ENCODE measurements around the gene RTN4RL2. TPM values are rescaled to one million over a fixed set of nuclear protein-coding genes. Genes with fewer than 3 reads are reported as not detected.

Gene RTN4RL2
- polyA plus RNA-seq, 10 donors = 17.2 to 35.0 (median 25.7) TPM

GRCh38 chr11:57479021-57479663, 18.8 kb downstream of the RTN4RL2 start:
- DNase-seq = no peak

- DNase-seq = no peak
Measured at GRCh38 chr11:57479911-57480310, 19.6 kb downstream of the RTN4RL2 start.

GRCh38 chr11:57480409-57481137, 20.2 kb downstream of the RTN4RL2 start:
- peak in 1 of 3 donors; percentile 59 for DNase-seq

- no peak for DNase-seq
Measured at GRCh38 chr11:57481315-57481714, 21.0 kb downstream of the RTN4RL2 start.

GRCh38 chr11:57481915-57482781, 21.8 kb downstream of the RTN4RL2 start:
- no peak for DNase-seq

GRCh38 chr11:57482782-57483561, 22.6 kb downstream of the RTN4RL2 start:
- DNase-seq = peak; percentile 47 to 85 (median 74)

GRCh38 chr11:57483562-57483918, 23.2 kb downstream of the RTN4RL2 start:
- no peak for DNase-seq

GRCh38 chr11:57484141-57484710, 23.9 kb downstream of the RTN4RL2 start:
- no peak for DNase-seq

- DNase-seq = no peak
Measured at GRCh38 chr11:57485217-57485990, 25.1 kb downstream of the RTN4RL2 start.

- no peak for DNase-seq
Measured at GRCh38 chr11:57487021-57487778, 26.9 kb downstream of the RTN4RL2 start.

- DNase-seq = no peak
Measured at GRCh38 chr11:57487920-57488659, 27.8 kb downstream of the RTN4RL2 start.

GRCh38 chr11:57490456-57491248, 30.3 kb downstream of the RTN4RL2 start:
- no peak for DNase-seq

GRCh38 chr11:57491371-57492061, 31.2 kb downstream of the RTN4RL2 start:
- no peak for DNase-seq

GRCh38 chr11:57493507-57494503, 33.5 kb downstream of the RTN4RL2 start:
- peak in 2 of 3 donors; percentile 28 to 42 for DNase-seq

- DNase-seq = no peak
Measured at GRCh38 chr11:57496109-57496820, 35.9 kb downstream of the RTN4RL2 start.

Measured in muscle of back (tissue), 11 donors.